ENCODE data around the gene HRH3.
A peak's percentile ranks its signal among the peaks of the same experiment; 100 is the strongest.

Gene HRH3

DNA sequence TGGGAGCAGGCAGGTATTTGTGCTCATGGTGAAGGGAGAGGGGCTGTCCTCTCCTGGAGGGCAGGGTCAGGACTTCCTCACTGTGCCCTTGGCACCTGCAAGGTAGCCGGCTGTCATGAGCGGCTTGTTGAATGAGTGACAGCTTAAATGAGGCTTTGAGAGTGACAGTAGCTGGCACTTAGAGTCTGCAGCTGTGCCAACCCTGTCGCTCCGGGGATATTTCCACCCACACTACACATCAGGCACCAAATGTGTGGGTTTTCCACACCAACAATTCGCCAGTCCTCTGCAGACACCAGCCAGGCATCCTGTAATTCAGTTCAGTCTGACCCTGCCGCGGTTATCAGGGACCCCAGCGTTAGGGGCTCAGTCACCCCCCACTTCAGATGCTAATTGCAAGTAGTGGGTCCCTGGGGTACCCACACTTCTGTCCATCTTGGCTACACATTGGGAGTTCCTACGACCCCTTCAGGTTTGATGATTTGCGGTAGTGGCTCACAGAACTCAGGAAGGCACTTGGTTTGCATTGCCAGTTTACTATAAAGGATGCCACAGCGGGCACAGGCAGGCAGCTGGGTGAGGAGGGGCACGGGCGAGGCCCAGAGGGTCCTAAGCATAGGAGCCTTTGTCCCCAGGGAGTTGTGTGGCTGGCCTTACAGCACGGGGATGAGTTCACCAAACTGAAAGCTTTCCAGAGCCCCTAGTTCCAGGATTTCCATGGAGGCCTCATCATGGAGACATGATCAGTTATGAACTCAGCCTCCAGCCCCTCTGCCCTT, 28.1 kb downstream of the HRH3 start:
- H3K36me3 ChIP-seq (ENCODE audit: low read depth), result peaks cover 64% of the 10 kb centered on the region
- H3K4me1 ChIP-seq (ENCODE audit: insufficient read depth, poor library complexity, severe bottlenecking), result peaks cover 8% of the 10 kb centered on the region
- H3K4me3 ChIP-seq (ENCODE audit: severe bottlenecking), result no peak overlapping the region
- TF ChIP-seq, protein P1, sequence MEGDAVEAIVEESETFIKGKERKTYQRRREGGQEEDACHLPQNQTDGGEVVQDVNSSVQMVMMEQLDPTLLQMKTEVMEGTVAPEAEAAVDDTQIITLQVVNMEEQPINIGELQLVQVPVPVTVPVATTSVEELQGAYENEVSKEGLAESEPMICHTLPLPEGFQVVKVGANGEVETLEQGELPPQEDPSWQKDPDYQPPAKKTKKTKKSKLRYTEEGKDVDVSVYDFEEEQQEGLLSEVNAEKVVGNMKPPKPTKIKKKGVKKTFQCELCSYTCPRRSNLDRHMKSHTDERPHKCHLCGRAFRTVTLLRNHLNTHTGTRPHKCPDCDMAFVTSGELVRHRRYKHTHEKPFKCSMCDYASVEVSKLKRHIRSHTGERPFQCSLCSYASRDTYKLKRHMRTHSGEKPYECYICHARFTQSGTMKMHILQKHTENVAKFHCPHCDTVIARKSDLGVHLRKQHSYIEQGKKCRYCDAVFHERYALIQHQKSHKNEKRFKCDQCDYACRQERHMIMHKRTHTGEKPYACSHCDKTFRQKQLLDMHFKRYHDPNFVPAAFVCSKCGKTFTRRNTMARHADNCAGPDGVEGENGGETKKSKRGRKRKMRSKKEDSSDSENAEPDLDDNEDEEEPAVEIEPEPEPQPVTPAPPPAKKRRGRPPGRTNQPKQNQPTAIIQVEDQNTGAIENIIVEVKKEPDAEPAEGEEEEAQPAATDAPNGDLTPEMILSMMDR (IDR thresholded peaks at IDR 0.05; ENCODE audit: poor library complexity, severe bottlenecking), result no peak
- H3K27me3 ChIP-seq (ENCODE audit: insufficient read depth, poor library complexity, severe bottlenecking), result no peaks in the 10 kb centered on the region
- no peaks in the 10 kb centered on the region for H3K9me3 ChIP-seq (ENCODE audit: severe bottlenecking)
- no peak overlapping the region for H3K27ac ChIP-seq (ENCODE audit: poor library complexity, severe bottlenecking)
- no peak for ATAC-seq (ENCODE audit: low read depth)
- DNase-seq (ENCODE audit: low spot score), result peak; percentile 72

DNA sequence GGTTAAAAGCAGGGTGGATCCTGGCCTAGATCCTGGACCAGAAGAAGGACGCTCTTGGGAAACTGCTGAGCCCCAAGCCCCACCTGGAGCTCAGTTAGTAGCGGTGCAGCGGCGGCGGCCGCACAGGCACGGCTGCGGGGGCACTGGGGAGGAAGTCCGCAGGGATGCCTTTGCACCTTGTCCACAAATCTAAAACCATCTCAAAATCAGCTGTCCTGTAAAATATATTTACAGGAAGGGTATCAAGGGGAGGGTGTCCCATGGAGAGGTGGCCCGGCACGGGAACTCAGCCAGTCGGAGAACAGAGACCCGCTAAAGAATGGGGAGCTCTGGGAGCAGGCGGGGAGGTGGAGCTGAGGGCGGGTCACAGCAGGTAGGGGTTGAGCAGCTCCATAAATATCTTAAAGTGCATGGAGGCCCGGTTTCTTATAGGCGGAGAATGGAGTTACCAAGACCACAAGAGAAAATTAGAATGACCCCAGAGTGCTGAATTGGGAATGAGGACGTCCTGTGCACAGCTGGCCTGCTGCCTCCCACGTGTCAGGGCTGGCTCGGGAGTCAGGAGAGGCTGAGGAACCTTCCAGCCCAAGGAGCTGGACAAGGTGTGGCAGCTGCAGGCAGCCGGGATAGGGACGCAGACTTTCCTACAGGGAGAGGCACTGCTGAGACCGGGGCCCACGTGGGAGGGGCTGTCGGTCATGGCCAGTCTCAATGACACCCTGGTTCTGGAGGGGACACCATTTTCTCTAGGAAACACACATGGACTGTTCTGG, 29.3 kb downstream of the HRH3 start:
- Histone ChIP-seq H3K36me3 (ENCODE audit: low read depth) (peaks cover 55% of the 10 kb centered on the region), H3K4me1 (ENCODE audit: insufficient read depth, poor library complexity, severe bottlenecking) (peaks cover 10% of the 10 kb centered on the region), H3K4me3 (ENCODE audit: severe bottlenecking) (no peak overlapping the region), H3K27me3 (ENCODE audit: insufficient read depth, poor library complexity, severe bottlenecking) (no peaks in the 10 kb centered on the region), H3K27ac (ENCODE audit: poor library complexity, severe bottlenecking) (no peak overlapping the region), H3K9me3 (ENCODE audit: severe bottlenecking) (no peaks in the 10 kb centered on the region)
- no peak for ATAC-seq (ENCODE audit: low read depth)
- TF ChIP-seq, protein P1 (IDR thresholded peaks at IDR 0.05; ENCODE audit: poor library complexity, severe bottlenecking), result no peak
- peak; percentile 81 for DNase-seq (ENCODE audit: low spot score)

DNA sequence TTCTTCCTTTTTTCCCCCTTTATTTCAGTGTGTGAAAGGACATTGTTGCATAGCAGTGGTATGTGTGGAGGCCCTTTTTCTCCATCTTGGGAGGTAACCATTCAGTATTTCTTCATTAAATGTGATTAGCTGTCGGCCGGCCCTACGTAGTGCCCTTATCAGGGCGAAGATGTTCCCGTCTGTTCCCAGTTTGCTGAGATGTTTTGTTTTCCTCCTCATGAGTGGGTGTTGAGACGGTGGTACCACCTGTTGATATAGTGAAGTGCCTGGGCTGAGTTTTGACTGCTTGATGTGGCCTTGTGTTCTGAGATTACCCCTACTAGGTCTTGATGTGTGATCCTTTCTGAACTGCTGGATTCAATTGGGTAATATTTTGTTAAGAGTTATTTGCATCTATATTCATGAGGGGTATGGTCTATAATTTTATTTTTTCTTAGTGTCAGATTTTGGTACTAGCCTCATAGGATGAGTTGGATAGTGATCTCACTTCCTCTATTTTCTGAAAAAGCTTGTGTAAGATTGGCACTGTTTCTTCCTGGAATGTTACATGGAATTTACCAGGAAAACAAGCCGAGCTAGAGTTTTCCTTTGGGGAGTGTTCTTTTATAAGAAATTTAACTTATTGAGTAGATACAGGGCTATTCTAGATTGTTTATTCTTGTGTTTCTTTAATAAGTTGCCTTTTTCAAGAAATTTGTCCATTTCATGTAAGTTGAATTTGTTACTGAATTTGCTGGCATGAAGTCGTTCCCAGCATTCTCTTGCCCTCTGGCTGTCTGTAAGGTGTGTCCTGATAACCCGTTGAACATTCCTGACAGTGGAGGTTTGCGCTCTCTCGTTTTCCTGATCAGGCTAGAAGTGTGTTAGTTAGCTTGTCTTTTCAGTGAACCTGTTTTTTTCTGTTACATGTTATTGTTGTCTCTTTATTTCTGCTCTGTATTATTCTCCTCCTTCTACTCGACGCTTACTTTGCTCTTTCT, 32.9 kb downstream of the HRH3 start:
- ATAC-seq (ENCODE audit: low read depth), result no peak
- Histone ChIP-seq H3K9me3 (ENCODE audit: severe bottlenecking) (no peaks in the 10 kb centered on the region), H3K36me3 (ENCODE audit: low read depth) (peaks cover 22% of the 10 kb centered on the region), H3K27me3 (ENCODE audit: insufficient read depth, poor library complexity, severe bottlenecking) (no peaks in the 10 kb centered on the region), H3K4me1 (ENCODE audit: insufficient read depth, poor library complexity, severe bottlenecking) (peaks cover 13% of the 10 kb centered on the region), H3K4me3 (ENCODE audit: severe bottlenecking) (no peak overlapping the region), H3K27ac (ENCODE audit: poor library complexity, severe bottlenecking) (peak overlapping the region; percentile 33)
- peak; percentile 58 for DNase-seq (ENCODE audit: low spot score)
- TF ChIP-seq, protein P1 (IDR thresholded peaks at IDR 0.05; ENCODE audit: poor library complexity, severe bottlenecking), result no peak

DNA sequence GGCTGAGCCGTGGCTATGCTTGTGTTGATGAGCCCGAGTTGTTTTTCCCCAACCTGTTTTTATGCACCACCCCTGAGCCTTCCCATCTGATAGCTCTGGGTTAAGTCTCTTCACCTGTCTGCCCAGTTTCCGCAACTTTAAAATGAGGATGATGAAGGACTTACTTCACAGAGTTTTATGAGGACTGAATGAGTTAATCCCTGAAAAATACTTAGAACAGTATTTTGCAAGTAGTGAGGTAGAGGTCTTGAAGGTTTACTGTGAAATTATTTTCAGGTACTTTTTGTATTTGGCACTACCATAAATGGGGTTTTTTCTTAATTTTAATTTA, 34.0 kb downstream of the HRH3 start:
- Histone ChIP-seq H3K4me3 (ENCODE audit: severe bottlenecking) (no peak overlapping the region), H3K27me3 (ENCODE audit: insufficient read depth, poor library complexity, severe bottlenecking) (no peaks in the 10 kb centered on the region), H3K9me3 (ENCODE audit: severe bottlenecking) (no peaks in the 10 kb centered on the region), H3K36me3 (ENCODE audit: low read depth) (peaks cover 28% of the 10 kb centered on the region), H3K27ac (ENCODE audit: poor library complexity, severe bottlenecking) (no peak overlapping the region), H3K4me1 (ENCODE audit: insufficient read depth, poor library complexity, severe bottlenecking) (peaks cover 18% of the 10 kb centered on the region)
- ATAC-seq (ENCODE audit: low read depth) (no peak), DNase-seq (ENCODE audit: low spot score) (no peak)
- TF ChIP-seq, protein P1 (IDR thresholded peaks at IDR 0.05; ENCODE audit: poor library complexity, severe bottlenecking), result no peak
